RWPE2 (cell line): ENCODE data around the gene MASP2.
"Not testable (repeated sequence)": the region's sequence is repeated elsewhere in the genome, so short reads cannot be mapped to it uniquely, and the experiment has no call there.

ENCODE experiments used
- ATAC-seq: fragments of 200-7000 bp; cut with Tn5 transposase; 3 replicates; pipeline ENCODE4 v1.9.1; 2021; ENCODE audit warnings: low read depth
- DNase-seq: peaks from one replicate; pipeline ENCODE4 v3.0.0-alpha.2; 2020; ENCODE audit warnings: low spot score
- H3K27ac ChIP-seq: fragments of 450-650 bp; 2 replicates; pipeline ENCODE4 v1.5.1; 2017; ENCODE audit warnings: mild to moderate bottlenecking; ENCODE audit not compliant: poor library complexity, severe bottlenecking
- H3K27me3 ChIP-seq: fragments of 250-450 bp; sonication (Bioruptor Pico); 2 replicates; pipeline ENCODE4 v1.5.1; 2021; ENCODE audit warnings: mild to moderate bottlenecking, moderate library complexity; ENCODE audit not compliant: insufficient read depth, poor library complexity, severe bottlenecking
- H3K36me3 ChIP-seq: fragments of 250-450 bp; sonication (Bioruptor Pico); 2 replicates; pipeline ENCODE4 v1.5.1; 2020; ENCODE audit warnings: low read depth, mild to moderate bottlenecking, moderate library complexity
- H3K4me1 ChIP-seq: fragments of 250-450 bp; sonication (Bioruptor Pico); 2 replicates; pipeline ENCODE4 v1.5.1; 2021; ENCODE audit warnings: mild to moderate bottlenecking, moderate library complexity; ENCODE audit not compliant: insufficient read depth, poor library complexity, severe bottlenecking
- H3K4me3 ChIP-seq: fragments of 250-450 bp; sonication (Bioruptor Pico); 2 replicates; pipeline ENCODE4 v1.5.1; 2021; ENCODE audit warnings: mild to moderate bottlenecking, moderate library complexity; ENCODE audit not compliant: severe bottlenecking
- H3K9me3 ChIP-seq: fragments of 250-450 bp; sonication (Bioruptor Pico); 2 replicates; pipeline ENCODE4 v1.5.1; 2021; ENCODE audit warnings: mild to moderate bottlenecking, moderate library complexity; ENCODE audit not compliant: severe bottlenecking
- TF ChIP-seq, protein P1 (sequence below): fragments of 450-650 bp; IDR thresholded peaks from one replicate; pipeline ENCODE4 v1.5.1; 2017; ENCODE audit warnings: mild to moderate bottlenecking, moderate library complexity; ENCODE audit not compliant: poor library complexity, severe bottlenecking

MASP2 gene

GRCh38 chr1:11037740-11038182, 9.3 kb downstream of the MASP2 start:
- ATAC-seq (peak; percentile 89), DNase-seq (no peak)
- TF ChIP-seq, protein P1, sequence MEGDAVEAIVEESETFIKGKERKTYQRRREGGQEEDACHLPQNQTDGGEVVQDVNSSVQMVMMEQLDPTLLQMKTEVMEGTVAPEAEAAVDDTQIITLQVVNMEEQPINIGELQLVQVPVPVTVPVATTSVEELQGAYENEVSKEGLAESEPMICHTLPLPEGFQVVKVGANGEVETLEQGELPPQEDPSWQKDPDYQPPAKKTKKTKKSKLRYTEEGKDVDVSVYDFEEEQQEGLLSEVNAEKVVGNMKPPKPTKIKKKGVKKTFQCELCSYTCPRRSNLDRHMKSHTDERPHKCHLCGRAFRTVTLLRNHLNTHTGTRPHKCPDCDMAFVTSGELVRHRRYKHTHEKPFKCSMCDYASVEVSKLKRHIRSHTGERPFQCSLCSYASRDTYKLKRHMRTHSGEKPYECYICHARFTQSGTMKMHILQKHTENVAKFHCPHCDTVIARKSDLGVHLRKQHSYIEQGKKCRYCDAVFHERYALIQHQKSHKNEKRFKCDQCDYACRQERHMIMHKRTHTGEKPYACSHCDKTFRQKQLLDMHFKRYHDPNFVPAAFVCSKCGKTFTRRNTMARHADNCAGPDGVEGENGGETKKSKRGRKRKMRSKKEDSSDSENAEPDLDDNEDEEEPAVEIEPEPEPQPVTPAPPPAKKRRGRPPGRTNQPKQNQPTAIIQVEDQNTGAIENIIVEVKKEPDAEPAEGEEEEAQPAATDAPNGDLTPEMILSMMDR: peak; percentile 98
- H3K36me3 ChIP-seq: no peaks in the 10 kb centered on the region
- H3K27me3 ChIP-seq: no peaks in the 10 kb centered on the region
- H3K9me3 ChIP-seq: no peaks in the 10 kb centered on the region
- no peaks in the 10 kb centered on the region for H3K4me1 ChIP-seq
- no peak overlapping the region for H3K27ac ChIP-seq
- H3K4me3 ChIP-seq: no peak overlapping the region

DNA sequence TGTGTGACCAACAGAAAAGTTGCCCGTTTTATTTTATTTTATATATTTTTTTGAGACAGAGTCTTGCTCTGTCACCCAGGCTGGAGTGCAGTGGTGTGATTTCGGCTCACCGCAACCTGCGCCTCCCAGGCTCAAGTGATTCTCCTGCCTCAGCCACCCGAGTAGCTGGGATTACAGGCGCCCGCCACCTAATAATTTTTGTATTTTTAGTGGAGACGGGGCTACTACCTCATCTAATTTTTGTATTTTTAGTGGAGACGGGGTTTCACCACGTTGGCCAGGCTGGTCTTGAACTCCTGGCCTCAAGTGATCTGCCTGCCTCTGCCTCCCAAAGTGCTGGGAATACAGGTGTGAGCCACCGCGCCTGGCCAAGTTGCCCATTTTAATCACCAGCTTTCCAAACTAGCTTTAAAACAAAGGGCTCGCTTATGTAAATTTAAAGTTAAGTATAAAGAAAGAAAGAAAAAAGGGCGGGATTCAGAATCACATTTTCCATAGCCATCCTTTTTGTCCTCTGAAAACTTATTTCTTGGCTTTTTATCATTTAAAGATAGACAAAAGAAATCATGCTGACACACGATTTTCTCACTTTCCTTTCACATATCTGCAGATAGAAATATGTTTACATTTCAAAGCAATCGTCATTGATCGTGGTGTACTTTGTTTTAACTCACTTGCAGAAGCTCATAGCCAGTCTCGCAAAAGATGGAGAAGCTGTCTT, 9.9 kb downstream of the MASP2 start:
- H3K4me1 ChIP-seq: not testable (repeated sequence)

DNA sequence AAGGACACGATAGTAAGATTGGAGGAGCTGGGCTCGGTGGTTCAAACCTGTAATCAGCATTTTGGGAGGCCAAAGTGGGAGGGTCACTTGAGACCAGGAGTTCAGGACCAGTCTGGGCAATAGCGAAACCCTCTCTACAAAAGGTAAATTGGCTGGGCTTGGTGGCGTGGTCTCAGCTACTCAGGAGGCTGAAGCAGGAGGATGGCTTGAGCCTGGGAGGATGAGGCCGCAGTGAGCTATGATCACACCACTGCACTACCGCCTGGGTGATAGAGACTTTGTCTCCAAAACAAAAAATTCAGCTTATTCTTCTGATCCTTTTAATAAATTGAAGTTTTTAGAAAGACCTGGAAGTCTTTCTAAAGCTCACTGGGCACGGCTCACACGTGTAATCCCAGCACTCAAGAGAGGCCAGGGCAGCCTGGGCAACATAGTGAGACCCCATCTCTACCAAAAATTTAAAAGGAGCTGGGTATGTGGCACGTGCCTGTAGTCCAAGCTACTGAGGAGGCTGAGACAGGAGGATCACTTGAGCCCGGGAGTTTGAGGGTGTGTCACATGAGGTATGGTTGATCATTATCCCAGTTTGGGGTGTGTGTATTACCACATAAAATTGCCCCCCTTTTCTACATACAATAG, 15.3 kb downstream of the MASP2 start:
- ATAC-seq (peak; percentile 30), DNase-seq (no peak)
- no peaks in the 10 kb centered on the region for H3K9me3 ChIP-seq
- H3K36me3 ChIP-seq: peaks cover 8% of the 10 kb centered on the region; the same call in 1 of the 2 replicates
- no peaks in the 10 kb centered on the region for H3K27me3 ChIP-seq
- H3K4me1 ChIP-seq: no peaks in the 10 kb centered on the region
- H3K4me3 ChIP-seq: no peak overlapping the region
- H3K27ac ChIP-seq: no peak overlapping the region
- TF ChIP-seq, protein P1: no peak

More for the DNA sequence above, 9.9 kb downstream of the MASP2 start:
- ATAC-seq, DNase-seq, H3K27ac ChIP-seq, H3K9me3 ChIP-seq, H3K4me3 ChIP-seq, H3K36me3 ChIP-seq, H3K27me3 ChIP-seq: not testable (repeated sequence)

- ATAC-seq: no peak
Observed at GRCh38 chr1:11030865-11031264, 16.2 kb downstream of the MASP2 start.

DNA sequence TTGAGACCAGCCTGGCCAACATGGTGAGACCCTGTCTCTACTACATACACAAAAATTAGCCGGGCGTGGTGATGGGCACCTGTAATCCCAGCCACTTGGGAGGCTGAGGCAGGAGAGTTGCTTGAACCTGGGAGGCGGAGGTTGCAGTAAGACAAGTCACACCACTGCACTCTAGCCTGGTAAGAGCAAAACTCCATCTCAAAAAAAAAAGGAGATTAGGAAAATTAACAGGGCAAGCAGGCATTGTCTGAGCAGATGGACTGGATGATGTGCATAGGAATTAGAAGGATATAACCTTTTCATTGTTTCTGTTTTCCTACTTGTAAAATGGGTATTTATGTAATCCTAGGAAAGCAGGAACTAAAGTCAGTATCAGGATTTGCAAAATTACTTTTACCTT, 19.0 kb downstream of the MASP2 start:
- TF ChIP-seq, protein P1: no peak
- Histone ChIP-seq H3K27ac (no peak overlapping the region), H3K4me3 (no peak overlapping the region), H3K36me3 (peaks cover 39% of the 10 kb centered on the region), H3K9me3 (no peaks in the 10 kb centered on the region), H3K27me3 (no peaks in the 10 kb centered on the region), H3K4me1 (peaks cover 12% of the 10 kb centered on the region)
- no peak for DNase-seq
- ATAC-seq: no peak

More at GRCh38 chr1:11030865-11031264, 16.2 kb downstream of the MASP2 start:
- Histone ChIP-seq H3K4me1 (peaks cover 5% of the 10 kb centered on the region), H3K27me3 (no peaks in the 10 kb centered on the region), H3K9me3 (no peaks in the 10 kb centered on the region), H3K36me3 (peaks cover 11% of the 10 kb centered on the region), H3K27ac (no peak overlapping the region), H3K4me3 (no peak overlapping the region)
- TF ChIP-seq, protein P1: no peak
- DNase-seq: no peak
